ENCODE measurements around the gene ADCYAP1R1. TPM values are rescaled to one million over a fixed set of nuclear protein-coding genes. Genes with fewer than 3 reads are reported as not detected.

ADCYAP1R1 gene
- total RNA-seq: 12.0 TPM

GRCh38 chr7:31051598-31052486 lies at the start of gene ADCYAP1R1:
Gene ADCYAP1R1, plus strand, starts transcription at chr7:31052308. Its CDS starts 10,957 bp downstream, at chr7:31063265.
- intact Hi-C loops (cut with DNase I): no loop called here
- TF ChIP-seq POLR2AphosphoS5 (IDR thresholded peaks at IDR 0.05; ENCODE audit: insufficient read depth in 1 of 2, low read depth in 1 of 2): no peak
- peak in 1 of 2 donors; percentile 60 for TF ChIP-seq POLR2A (IDR thresholded peaks at IDR 0.05)
- Histone ChIP-seq H3K4me3 (peak within 1 kb of the TSS; percentile 55 to 57), H3K27me3 (no peaks in the 10 kb centered on the region), H3K9me3 (no peaks in the 10 kb centered on the region), H3K36me3 (no peaks in the 10 kb centered on the region), H3K27ac (peak within 1 kb of the TSS; percentile 68), H3K4me1 (peaks cover 7% of the 10 kb centered on the region)
- no peak for DNase-seq (ENCODE audit: extremely low spot score in 2 of 2)

- Histone ChIP-seq H3K36me3 (no peaks in the 10 kb centered on the region), H3K27ac (no peak overlapping the region), H3K9me3 (no peaks in the 10 kb centered on the region), H3K4me3 (no peak overlapping the region), H3K27me3 (no peaks in the 10 kb centered on the region), H3K4me1 (no peaks in the 10 kb centered on the region)
- no peak for DNase-seq (ENCODE audit: extremely low spot score in 2 of 2)
- intact Hi-C loops (cut with DNase I): no loop called here
- no peak for TF ChIP-seq POLR2AphosphoS5 (IDR thresholded peaks at IDR 0.05; ENCODE audit: insufficient read depth in 1 of 2, low read depth in 1 of 2)
- no peak for TF ChIP-seq CTCF (IDR thresholded peaks at IDR 0.05)
- no peak for TF ChIP-seq POLR2A (IDR thresholded peaks at IDR 0.05)
Observed at GRCh38 chr7:31003097-31003496, 49.0 kb upstream of the ADCYAP1R1 start.

GRCh38 chr7:31003721-31004120 lies 48.4 kb upstream of the ADCYAP1R1 start:
- H3K4me1 ChIP-seq: no peaks in the 10 kb centered on the region
- intact Hi-C loops (cut with DNase I): no loop called here
- H3K27ac ChIP-seq: no peak overlapping the region
- no peak for TF ChIP-seq POLR2A (IDR thresholded peaks at IDR 0.05)
- no peak for TF ChIP-seq POLR2AphosphoS5 (IDR thresholded peaks at IDR 0.05; ENCODE audit: insufficient read depth in 1 of 2, low read depth in 1 of 2)
- TF ChIP-seq CTCF (IDR thresholded peaks at IDR 0.05): no peak
- no peak for DNase-seq (ENCODE audit: extremely low spot score in 2 of 2)
- H3K36me3 ChIP-seq: no peaks in the 10 kb centered on the region
- H3K4me3 ChIP-seq: no peak overlapping the region
- no peaks in the 10 kb centered on the region for H3K9me3 ChIP-seq
- no peaks in the 10 kb centered on the region for H3K27me3 ChIP-seq

GRCh38 chr7:31004393-31004792 lies 47.7 kb upstream of the ADCYAP1R1 start:
- TF ChIP-seq POLR2AphosphoS5 (IDR thresholded peaks at IDR 0.05; ENCODE audit: insufficient read depth in 1 of 2, low read depth in 1 of 2) (no peak), CTCF (IDR thresholded peaks at IDR 0.05) (no peak), POLR2A (IDR thresholded peaks at IDR 0.05) (no peak)
- H3K27ac ChIP-seq: no peak overlapping the region
- DNase-seq (ENCODE audit: extremely low spot score in 2 of 2): no peak
- intact Hi-C loops (cut with DNase I): no loop called here
- no peaks in the 10 kb centered on the region for H3K27me3 ChIP-seq
- H3K4me1 ChIP-seq: no peaks in the 10 kb centered on the region
- no peaks in the 10 kb centered on the region for H3K36me3 ChIP-seq
- no peak overlapping the region for H3K4me3 ChIP-seq
- H3K9me3 ChIP-seq: no peaks in the 10 kb centered on the region

GRCh38 chr7:31006857-31007256 lies 45.3 kb upstream of the ADCYAP1R1 start:
- no peaks in the 10 kb centered on the region for H3K9me3 ChIP-seq
- no peak overlapping the region for H3K4me3 ChIP-seq
- no peak overlapping the region for H3K27ac ChIP-seq
- no peaks in the 10 kb centered on the region for H3K4me1 ChIP-seq
- no peaks in the 10 kb centered on the region for H3K36me3 ChIP-seq
- intact Hi-C loops (cut with DNase I): no loop called here
- DNase-seq (ENCODE audit: extremely low spot score in 2 of 2): no peak
- no peaks in the 10 kb centered on the region for H3K27me3 ChIP-seq
- no peak for TF ChIP-seq CTCF (IDR thresholded peaks at IDR 0.05)
- no peak for TF ChIP-seq POLR2A (IDR thresholded peaks at IDR 0.05)
- no peak for TF ChIP-seq POLR2AphosphoS5 (IDR thresholded peaks at IDR 0.05; ENCODE audit: insufficient read depth in 1 of 2, low read depth in 1 of 2)
